ENCODE measurements around the gene PANK2.

- TF ChIP-seq GATA2 (IDR thresholded peaks at IDR 0.05; ENCODE audit: low read depth, low read length), result no peak
- no peak for TF ChIP-seq GATA3 (IDR thresholded peaks at IDR 0.05; ENCODE audit: low read depth, low read length)
These were observed 80.8 kb downstream of the PANK2 start for GRCh38 chr20:3970016-3970415.

Measured in SH-SY5Y (cell line).